ENCODE measurements around the gene ZBTB25. TPM values are rescaled to one million over a fixed set of nuclear protein-coding genes. Genes with fewer than 3 reads are reported as not detected.

Gene ZBTB25
- total and polyA plus RNA-seq, 4 experiments from 2014 or later: 34.0 to 87.5 (median 60.4) TPM

- CTCF ChIA-PET (ENCODE audit: partially characterized antibody): interaction anchor here (1.0 to 4.2 kb wide), 4 partner anchors 10 to 86 kb away, joined by 3 to 13 read pairs (median 4); no protein-coding TSS in a partner anchor
Measured at GRCh38 chr14:64417771-64418125, 85.9 kb downstream of the ZBTB25 start.

GRCh38 chr14:64417055-64417770 lies 86.4 kb downstream of the ZBTB25 start:
- peaks cover 39 to 58% of the 10 kb centered on the region in 2 donors for H3K36me3 Mint-ChIP-seq
- intact Hi-C loops (cut with micrococcal nuclease): no loop called here
- no peaks in the 10 kb centered on the region for H3K4me1 Mint-ChIP-seq
- DNase-seq: no peak
- no peaks in the 10 kb centered on the region for H3K27me3 ChIP-seq (ENCODE audit: insufficient read depth, low read length)
- POLR2A ChIA-PET (ENCODE audit: partially characterized antibody): interaction anchor here (0.6 kb wide), 1 partner anchor 29 kb away, joined by 4 read pairs; the partner anchor contains the start of gene MTHFD1
- H3K4me3 Mint-ChIP-seq: no peak overlapping the region
- H3K4me3 ChIP-seq (ENCODE audit: low read length in 2 of 2): no peak overlapping the region
- peak overlapping the region in 4 of 7 donors; percentile 23 to 77 (median 42) for H3K27ac Mint-ChIP-seq
- H3K36me3 ChIP-seq (ENCODE audit: insufficient read depth, low read length): peaks cover 39% of the 10 kb centered on the region
- H3K9me3 Mint-ChIP-seq: no peaks in the 10 kb centered on the region
- H3K27me3 Mint-ChIP-seq: no peaks in the 10 kb centered on the region
- CTCF ChIA-PET (ENCODE audit: partially characterized antibody): interaction anchor here (1.0 to 4.2 kb wide), 4 partner anchors 11 to 85 kb away, joined by 3 to 13 read pairs (median 4); no protein-coding TSS in a partner anchor
- H3K27ac ChIP-seq (ENCODE audit: low read depth, low read length): no peak overlapping the region
- no peaks in the 10 kb centered on the region for H3K9me3 ChIP-seq (ENCODE audit: control insufficient read depth in 1 of 2, low read length in 2 of 2)
- no peaks in the 10 kb centered on the region for H3K4me1 ChIP-seq (ENCODE audit: insufficient read depth, low read length)

More at GRCh38 chr14:64417771-64418125, 85.9 kb downstream of the ZBTB25 start:
- no peaks in the 10 kb centered on the region for H3K27me3 Mint-ChIP-seq
- Histone ChIP-seq H3K27me3 (ENCODE audit: insufficient read depth, low read length) (no peaks in the 10 kb centered on the region), H3K4me1 (ENCODE audit: insufficient read depth, low read length) (no peaks in the 10 kb centered on the region), H3K27ac (ENCODE audit: low read depth, low read length) (no peak overlapping the region), H3K36me3 (ENCODE audit: insufficient read depth, low read length) (peaks cover 40% of the 10 kb centered on the region), H3K9me3 (ENCODE audit: control insufficient read depth in 1 of 2, low read length in 2 of 2) (no peaks in the 10 kb centered on the region), H3K4me3 (ENCODE audit: low read length in 2 of 2) (no peak overlapping the region)
- H3K36me3 Mint-ChIP-seq: peaks cover 41 to 59% of the 10 kb centered on the region in 2 donors
- H3K27ac Mint-ChIP-seq: peak overlapping the region in 1 of 7 donors; percentile 30
- intact Hi-C loops (cut with micrococcal nuclease): no loop called here
- peaks cover 0 to 2% (median under 1%) of the 10 kb centered on the region in 4 donors for H3K4me1 Mint-ChIP-seq
- no peak for DNase-seq
- POLR2A ChIA-PET (ENCODE audit: partially characterized antibody): no interaction called here
- H3K4me3 Mint-ChIP-seq: no peak overlapping the region
- H3K9me3 Mint-ChIP-seq: no peaks in the 10 kb centered on the region

GRCh38 chr14:64416348-64416932 lies 87.2 kb downstream of the ZBTB25 start:
- Histone ChIP-seq H3K9me3 (ENCODE audit: control insufficient read depth in 1 of 2, low read length in 2 of 2) (no peaks in the 10 kb centered on the region), H3K4me3 (ENCODE audit: low read length in 2 of 2) (no peak overlapping the region), H3K36me3 (ENCODE audit: insufficient read depth, low read length) (peaks cover 35% of the 10 kb centered on the region), H3K27ac (ENCODE audit: low read depth, low read length) (no peak overlapping the region), H3K27me3 (ENCODE audit: insufficient read depth, low read length) (no peaks in the 10 kb centered on the region), H3K4me1 (ENCODE audit: insufficient read depth, low read length) (no peaks in the 10 kb centered on the region)
- ChIA-PET CTCF (ENCODE audit: partially characterized antibody) (interaction anchor here (1.5 to 4.2 kb wide), 3 partner anchors 11 to 29 kb away, joined by 3 to 13 read pairs (median 4); no protein-coding TSS in a partner anchor), POLR2A (ENCODE audit: partially characterized antibody) (no interaction called here)
- no peak overlapping the region for H3K4me3 Mint-ChIP-seq
- no peak overlapping the region for H3K27ac Mint-ChIP-seq
- peaks cover 39 to 61% of the 10 kb centered on the region in 2 donors for H3K36me3 Mint-ChIP-seq
- H3K9me3 Mint-ChIP-seq: no peaks in the 10 kb centered on the region
- intact Hi-C loops (cut with micrococcal nuclease): no loop called here
- no peak for DNase-seq
- no peaks in the 10 kb centered on the region for H3K4me1 Mint-ChIP-seq
- no peaks in the 10 kb centered on the region for H3K27me3 Mint-ChIP-seq

- Histone ChIP-seq H3K9me3 (ENCODE audit: control insufficient read depth in 1 of 2, low read length in 2 of 2) (no peaks in the 10 kb centered on the region), H3K27me3 (ENCODE audit: insufficient read depth, low read length) (no peaks in the 10 kb centered on the region), H3K36me3 (ENCODE audit: insufficient read depth, low read length) (peaks cover 11% of the 10 kb centered on the region), H3K4me1 (ENCODE audit: insufficient read depth, low read length) (no peaks in the 10 kb centered on the region), H3K27ac (ENCODE audit: low read depth, low read length) (no peak overlapping the region), H3K4me3 (ENCODE audit: low read length in 2 of 2) (no peak overlapping the region)
- intact Hi-C loops (cut with micrococcal nuclease): no loop called here
- no peaks in the 10 kb centered on the region for H3K4me1 Mint-ChIP-seq
- H3K9me3 Mint-ChIP-seq: no peaks in the 10 kb centered on the region
- no peaks in the 10 kb centered on the region for H3K27me3 Mint-ChIP-seq
- ChIA-PET POLR2A (ENCODE audit: partially characterized antibody) (no interaction called here), CTCF (ENCODE audit: partially characterized antibody) (interaction anchor here (0.7 kb wide), 1 partner anchor 67 kb away, joined by 3 read pairs; no protein-coding TSS in a partner anchor)
- no peak overlapping the region for H3K4me3 Mint-ChIP-seq
- no peak for DNase-seq
- no peak overlapping the region for H3K27ac Mint-ChIP-seq
- H3K36me3 Mint-ChIP-seq: peaks cover 24 to 37% of the 10 kb centered on the region in 2 donors
Measured at GRCh38 chr14:64412237-64412636, 91.4 kb downstream of the ZBTB25 start.

- H3K9me3 Mint-ChIP-seq: no peaks in the 10 kb centered on the region
- H3K9me3 ChIP-seq (ENCODE audit: control insufficient read depth in 1 of 2, low read length in 2 of 2): no peaks in the 10 kb centered on the region
- no peaks in the 10 kb centered on the region for H3K4me1 Mint-ChIP-seq
- no peak for DNase-seq
- H3K4me1 ChIP-seq (ENCODE audit: insufficient read depth, low read length): no peaks in the 10 kb centered on the region
- peaks cover 8% of the 10 kb centered on the region for H3K36me3 ChIP-seq (ENCODE audit: insufficient read depth, low read length)
- ChIA-PET POLR2A (ENCODE audit: partially characterized antibody) (no interaction called here), CTCF (ENCODE audit: partially characterized antibody) (interaction anchor here (1.4 kb wide), 1 partner anchor 19 kb away, joined by 3 read pairs; no protein-coding TSS in a partner anchor)
- H3K27ac Mint-ChIP-seq: no peak overlapping the region
- no peak overlapping the region for H3K27ac ChIP-seq (ENCODE audit: low read depth, low read length)
- no peaks in the 10 kb centered on the region for H3K27me3 Mint-ChIP-seq
- no peak overlapping the region for H3K4me3 ChIP-seq (ENCODE audit: low read length in 2 of 2)
- intact Hi-C loops (cut with micrococcal nuclease): no loop called here
- H3K36me3 Mint-ChIP-seq: peaks cover 16 to 27% of the 10 kb centered on the region in 2 donors
- H3K27me3 ChIP-seq (ENCODE audit: insufficient read depth, low read length): no peaks in the 10 kb centered on the region
- no peak overlapping the region for H3K4me3 Mint-ChIP-seq
Measured at GRCh38 chr14:64411001-64411400, 92.6 kb downstream of the ZBTB25 start.

GRCh38 chr14:64410084-64410774 lies 93.4 kb downstream of the ZBTB25 start:
- CTCF ChIA-PET (ENCODE audit: partially characterized antibody): interaction anchor here (0.9 to 1.4 kb wide), 2 partner anchors 11 to 20 kb away, joined by 3 to 4 read pairs; no protein-coding TSS in a partner anchor
- intact Hi-C loops (cut with micrococcal nuclease): no loop called here
- Mint-ChIP-seq H3K4me1 (no peaks in the 10 kb centered on the region), H3K4me3 (no peak overlapping the region), H3K27me3 (no peaks in the 10 kb centered on the region), H3K36me3 (peaks cover 12 to 24% of the 10 kb centered on the region in 2 donors), H3K27ac (peak overlapping the region in 1 of 7 donors; percentile 13), H3K9me3 (no peaks in the 10 kb centered on the region)
- no peaks in the 10 kb centered on the region for H3K4me1 ChIP-seq (ENCODE audit: insufficient read depth, low read length)
- H3K27ac ChIP-seq (ENCODE audit: low read depth, low read length): no peak overlapping the region
- H3K27me3 ChIP-seq (ENCODE audit: insufficient read depth, low read length): no peaks in the 10 kb centered on the region
- no peak for DNase-seq
- no peak overlapping the region for H3K4me3 ChIP-seq (ENCODE audit: low read length in 2 of 2)
- peaks cover 4% of the 10 kb centered on the region for H3K36me3 ChIP-seq (ENCODE audit: insufficient read depth, low read length)
- H3K9me3 ChIP-seq (ENCODE audit: control insufficient read depth in 1 of 2, low read length in 2 of 2): no peaks in the 10 kb centered on the region
- POLR2A ChIA-PET (ENCODE audit: partially characterized antibody): no interaction called here
